IMR-90 (cell line): ENCODE data around the gene ZNF766. TPM values are rescaled to one million over a fixed set of nuclear protein-coding genes. Genes with fewer than 3 reads are reported as not detected.

Source experiments
- ATAC-seq: fragments of 200-7000 bp; cut with Tn5 transposase; 2 replicates; pipeline ENCODE4 v1.9.1; 2020; ENCODE audit warnings: low read depth, mild to moderate bottlenecking, moderate library complexity
- BruUV-seq: library from RNA; stranded (reverse); fragments of 400-500 nt; replicated peaks from 2 replicates; lab custom pipeline; 2021; lab: Mats Ljungman, UMichigan
- CTCF ChIA-PET: fragments of 300-600 bp; formaldehyde crosslinking; extraction: SDS; loops from one replicate; lab custom pipeline; 2021; ENCODE audit warnings: antibody characterized with exemption; lab: Yijun Ruan, JAX
- POLR2A ChIA-PET: fragments of 300-600 bp; sonication (Branson Sonifier 250); formaldehyde crosslinking; loops from one replicate; lab custom pipeline; 2022; ENCODE audit warnings: antibody characterized with exemption; ENCODE audit not compliant: unreplicated experiment; lab: Charles Lee
- DNase-seq: peaks from one replicate; pipeline ENCODE4 v3.0.0; 2013
- H2AFZ ChIP-seq: replicated peaks from 2 replicates; pipeline ENCODE3; 2013; ENCODE audit warnings: low read length, mild to moderate bottlenecking; ENCODE audit not compliant: poor library complexity
- H2AK5ac ChIP-seq: 2 replicates; pipeline ENCODE4 v1.6.1; 2013; ENCODE audit warnings: low read depth, low read length, inconsistent platforms
- H2AK9ac ChIP-seq: replicated peaks from 2 replicates; pipeline ENCODE3; 2013; ENCODE audit warnings: mild to moderate bottlenecking, low read depth, low read length, moderate library complexity; ENCODE audit not compliant: poor library complexity
- H2BK120ac ChIP-seq: 2 replicates; pipeline ENCODE4 v1.6.1; 2013; ENCODE audit warnings: low read depth, low read length, inconsistent platforms
- H2BK15ac ChIP-seq: 3 replicates; pipeline ENCODE4 v1.6.1; 2013; ENCODE audit warnings: low read depth, low read length, inconsistent platforms
- H2BK20ac ChIP-seq: 2 replicates; pipeline ENCODE4 v1.6.1; 2013; ENCODE audit warnings: low read depth, mild to moderate bottlenecking, inconsistent platforms, low read length, moderate library complexity
- H2BK5ac ChIP-seq: 2 replicates; pipeline ENCODE4 v1.6.1; 2013; ENCODE audit warnings: mild to moderate bottlenecking, low read depth, low read length, inconsistent platforms; ENCODE audit not compliant: poor library complexity, severe bottlenecking
- H3K14ac ChIP-seq: replicated peaks from 2 replicates; pipeline ENCODE4 v1.6.1; 2013; ENCODE audit warnings: low read depth, low read length, inconsistent platforms
- H3K18ac ChIP-seq: 2 replicates; pipeline ENCODE4 v1.6.1; 2013; ENCODE audit warnings: low read depth, low read length, control low read depth
- H3K23ac ChIP-seq: 2 replicates; pipeline ENCODE4 v1.6.1; 2013; ENCODE audit warnings: low read depth, low read length, inconsistent platforms
- H3K27ac ChIP-seq: 2 replicates; pipeline ENCODE4 v1.5.1; 2013; ENCODE audit warnings: mild to moderate bottlenecking, control low read depth, low read length; ENCODE audit not compliant: insufficient read depth
- H3K27me3 ChIP-seq: 2 replicates; pipeline ENCODE4 v1.6.1; 2013; ENCODE audit warnings: low read length; ENCODE audit not compliant: control insufficient read depth, insufficient read depth
- H3K36me3 ChIP-seq: 2 replicates; pipeline ENCODE4 v1.6.1; 2013; ENCODE audit warnings: low read length, mixed read lengths; ENCODE audit not compliant: control insufficient read depth, insufficient read depth
- H3K4ac ChIP-seq: 2 replicates; pipeline ENCODE4 v1.6.1; 2013; ENCODE audit warnings: low read depth, low read length, inconsistent platforms
- H3K4me1 ChIP-seq: 2 replicates; pipeline ENCODE4 v1.6.1; 2013; ENCODE audit warnings: low read length, mixed read lengths; ENCODE audit not compliant: control insufficient read depth, insufficient read depth
- H3K4me2 ChIP-seq: 2 replicates; pipeline ENCODE4 v1.6.1; 2013; ENCODE audit warnings: low read depth, mild to moderate bottlenecking, control low read depth, low read length, moderate library complexity
- H3K4me3 ChIP-seq: 2 replicates; pipeline ENCODE4 v1.5.1; 2013; ENCODE audit warnings: low read depth, mild to moderate bottlenecking, control low read depth, low read length, moderate library complexity; ENCODE audit not compliant: insufficient read depth
- H3K56ac ChIP-seq: 2 replicates; pipeline ENCODE4 v1.6.1; 2013; ENCODE audit warnings: low read length, inconsistent platforms; ENCODE audit not compliant: insufficient read depth; ENCODE audit errors: extremely low read depth
- H3K79me1 ChIP-seq, 2 experiments: 2 replicates each; pipeline ENCODE4 v1.6.1; 2013; ENCODE audit warnings: low read length in 2 of 2, inconsistent platforms in 1 of 2, low read depth in 1 of 2
- H3K9ac ChIP-seq: 2 replicates; pipeline ENCODE4 v1.6.1; 2013; ENCODE audit warnings: low read depth, low read length, control low read depth
- H3K9me1 ChIP-seq: 2 replicates; pipeline ENCODE4 v1.6.1; 2013; ENCODE audit warnings: low read length, inconsistent platforms; ENCODE audit not compliant: insufficient read depth
- H3K9me3 ChIP-seq: 2 replicates; pipeline ENCODE4 v1.6.1; 2013; ENCODE audit warnings: low read length; ENCODE audit not compliant: control insufficient read depth, insufficient read depth
- H4K20me1 ChIP-seq: 2 replicates; pipeline ENCODE4 v1.6.1; 2013; ENCODE audit warnings: low read length, inconsistent platforms; ENCODE audit not compliant: insufficient read depth
- H4K5ac ChIP-seq: 2 replicates; pipeline ENCODE4 v1.6.1; 2013; ENCODE audit warnings: mild to moderate bottlenecking, low read depth, low read length, control low read depth
- H4K8ac ChIP-seq, 2 experiments: 2 replicates each; pipeline ENCODE4 v1.6.1; 2013; ENCODE audit warnings: low read depth in 2 of 2, low read length in 2 of 2, control low read depth in 1 of 2, inconsistent platforms in 1 of 2
- H4K91ac ChIP-seq: 2 replicates; pipeline ENCODE4 v1.6.1; 2013; ENCODE audit warnings: low read depth, low read length, inconsistent platforms; ENCODE audit not compliant: insufficient read depth
- BHLHE40 ChIP-seq: fragments of 150-350 bp; IDR thresholded peaks from 2 replicates; pipeline ENCODE4 v1.6.1; 2016; ENCODE audit warnings: mild to moderate bottlenecking, low read depth, low read length
- CEBPB ChIP-seq: IDR thresholded peaks from 2 replicates; pipeline ENCODE4 v1.6.1; 2012; ENCODE audit warnings: low read depth, low read length, improper control_type of control experiment
- CHD1 ChIP-seq: IDR thresholded peaks from 2 replicates; pipeline ENCODE4 v1.6.1; 2012; ENCODE audit warnings: low read depth, low read length, improper control_type of control experiment
- FOS ChIP-seq: fragments of 150-350 bp; IDR thresholded peaks from 2 replicates; pipeline ENCODE4 v1.6.1; 2016; ENCODE audit warnings: low read depth, low read length
- MAFK ChIP-seq: IDR thresholded peaks from 2 replicates; pipeline ENCODE4 v1.6.1; 2012; ENCODE audit warnings: low read depth, low read length, improper control_type of control experiment
- MXI1 ChIP-seq: IDR thresholded peaks from 2 replicates; pipeline ENCODE4 v1.6.1; 2012; ENCODE audit warnings: low read depth, mild to moderate bottlenecking, low read length, moderate library complexity, borderline replicate concordance
- POLR2A ChIP-seq: IDR thresholded peaks from 2 replicates; pipeline ENCODE4 v1.6.1; 2012; ENCODE audit warnings: mild to moderate bottlenecking, low read depth, low read length
- RAD21 ChIP-seq: IDR thresholded peaks from 2 replicates; pipeline ENCODE4 v1.6.1; 2012; ENCODE audit warnings: low read length, improper control_type of control experiment
- RCOR1 ChIP-seq: IDR thresholded peaks from 2 replicates; pipeline ENCODE4 v1.6.1; 2012; ENCODE audit warnings: mild to moderate bottlenecking, low read length, improper control_type of control experiment; ENCODE audit not compliant: insufficient replicate concordance
- RFX5 ChIP-seq: IDR thresholded peaks from 2 replicates; pipeline ENCODE4 v1.8.0; 2012; ENCODE audit warnings: low read depth, mild to moderate bottlenecking, low read length, moderate library complexity
- SMC3 ChIP-seq: fragments of 150-350 bp; IDR thresholded peaks from 2 replicates; pipeline ENCODE4 v1.6.1; 2016; ENCODE audit warnings: low read depth, mild to moderate bottlenecking, antibody characterized with exemption, low read length, moderate library complexity
- WGBS, 2 experiments: methylation state at CpG; one replicate each; pipeline versions ENCODE4 v1.1.5 to v1.1.7; 2013; ENCODE audit warnings: missing lambda C conversion rate in 2 of 2; ENCODE audit not compliant: insufficient read length in 1 of 2; ENCODE audit errors: extremely low coverage in 2 of 2; 5-methylcytosine and 5-hydroxymethylcytosine counted together
- dilution Hi-C: fragments of 300-500 bp; cut with HindIII; formaldehyde crosslinking; loops from one replicate; pipeline ENCODE4 v1.14.3; 2018; ENCODE audit warnings: low sequenced_read_pairs; ENCODE audit not compliant: unreplicated experiment
- in situ Hi-C: fragments of 300-500 bp; cut with MboI; formaldehyde crosslinking; loops from 3 replicates; pipeline ENCODE4 v1.14.3; 2019; ENCODE audit warnings: low sequenced_read_pairs, inconsistent platforms, mixed read lengths
- intact Hi-C: fragments of 100-400 bp; cut with micrococcal nuclease; formaldehyde crosslinking; loops from 2 replicates; pipeline ENCODE4 v1.10.0; 2022
- polyA plus RNA-seq, 3 experiments: library from polyadenylated mRNA; depleted of rRNA; stranded (reverse); fragments of >200 nt; gene quantifications; 2 replicates each; pipeline ENCODE4 v1.2.3, GENCODE V29; 2012; ENCODE audit warnings: low replicate concordance in 1 of 3
- total RNA-seq: library from RNA; depleted of rRNA; stranded (reverse); fragments of >200 nt; gene quantifications from 2 replicates; pipeline ENCODE4 v1.2.3, GENCODE V29; 2012
- TF ChIP-seq, protein P1 (sequence below): conservative IDR thresholded peaks from 2 replicates; pipeline ENCODE4 v1.5.1; 2012; ENCODE audit warnings: mild to moderate bottlenecking, low read depth, low read length, improper control_type of control experiment
- TF ChIP-seq, protein P2 (sequence below): fragments of 150-350 bp; IDR thresholded peaks from 2 replicates; pipeline ENCODE4 v1.6.1; 2016; ENCODE audit warnings: low read depth, mild to moderate bottlenecking, low read length, moderate library complexity, borderline replicate concordance

The ZNF766 gene
- total and polyA plus RNA-seq, 2 of the 4 experiments (the other 2 are of a cell fraction): 4.9 to 20.4 TPM

DNA sequence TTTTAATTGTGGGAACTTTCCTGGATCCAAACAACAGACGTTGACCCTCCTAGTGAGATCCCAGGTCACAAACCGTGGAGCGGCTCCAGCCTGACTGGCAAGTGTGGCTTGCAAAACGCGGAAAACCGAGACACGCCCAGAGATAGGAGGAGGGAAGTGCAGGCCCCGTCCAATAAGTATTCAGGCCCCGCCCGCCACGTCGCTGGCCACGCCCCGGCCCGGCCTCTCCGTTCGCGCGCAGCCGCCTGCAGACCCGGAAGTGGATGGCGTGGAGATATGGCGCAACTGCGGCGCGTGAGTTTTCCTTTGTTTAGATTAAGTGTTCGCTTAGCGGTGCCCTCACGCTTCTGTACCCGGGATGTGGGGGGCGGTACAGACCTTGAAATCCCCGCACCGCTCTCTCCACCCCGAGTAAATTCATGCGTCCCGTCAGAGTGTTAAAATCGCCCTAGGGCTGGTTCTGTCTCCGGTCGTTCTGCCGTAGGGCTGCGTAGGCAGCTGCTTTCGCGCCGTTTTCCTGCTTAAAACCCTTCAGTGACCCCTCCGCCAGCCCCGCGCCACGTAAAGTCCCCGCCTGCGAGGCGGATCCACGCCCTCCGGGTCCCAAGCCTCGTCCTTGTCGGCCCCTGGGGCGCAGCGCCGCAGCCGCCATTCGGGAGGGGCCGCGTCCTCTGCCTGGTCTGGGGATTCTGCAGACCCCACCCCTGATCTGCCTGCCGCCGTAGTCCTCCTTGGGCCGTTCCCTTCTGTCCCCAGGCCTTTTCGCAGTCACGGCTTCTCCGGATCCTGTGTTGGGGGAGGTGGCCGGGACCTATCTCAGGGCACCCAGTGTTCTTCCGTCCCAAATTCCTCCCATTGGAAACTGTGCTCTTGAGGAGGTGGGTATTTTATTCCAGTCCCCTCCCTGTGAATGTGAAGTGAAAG lies at the start of gene ZNF766 (continued):
- peak; percentile 99 for TF ChIP-seq CEBPB
- 0 out of 2 replicates have a peak, but pooled peaks have one; percentile 20 for TF ChIP-seq RFX5
- no peak for TF ChIP-seq CHD1
- no peak for TF ChIP-seq FOS
- TF ChIP-seq POLR2A: peak; percentile 85
- no peak for TF ChIP-seq MAFK
- 0 out of 2 replicates have a peak, but pooled peaks have one; percentile 1 for TF ChIP-seq RAD21

DNA sequence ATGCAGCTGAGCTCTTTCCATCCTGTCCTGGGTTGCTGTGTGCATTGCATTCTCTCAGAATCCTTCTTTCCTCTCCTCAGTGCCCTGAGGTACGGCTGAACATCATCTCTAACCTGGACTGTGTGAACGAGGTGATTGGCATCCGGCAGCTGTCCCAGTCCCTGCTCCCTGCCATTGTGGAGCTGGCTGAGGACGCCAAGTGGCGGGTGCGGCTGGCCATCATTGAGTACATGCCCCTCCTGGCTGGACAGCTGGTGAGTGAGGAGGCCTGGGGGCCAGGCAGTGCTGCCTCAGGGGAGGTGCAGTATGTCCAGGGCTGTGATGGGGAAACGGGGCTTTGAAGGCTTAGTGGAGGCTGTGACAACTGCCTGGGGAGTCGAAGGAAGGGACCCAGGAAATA lies 49.8 kb upstream of the ZNF766 start:
- CTCF ChIA-PET: interaction anchor here (0.6 kb wide), 1 partner anchor 13 kb away, joined by 4 read pairs; no protein-coding TSS in a partner anchor
- TF ChIP-seq BHLHE40 (no peak), CEBPB (no peak), RCOR1 (no peak), SMC3 (no peak), POLR2A (no peak), CHD1 (no peak), MXI1 (no peak)
- TF ChIP-seq, protein P1, sequence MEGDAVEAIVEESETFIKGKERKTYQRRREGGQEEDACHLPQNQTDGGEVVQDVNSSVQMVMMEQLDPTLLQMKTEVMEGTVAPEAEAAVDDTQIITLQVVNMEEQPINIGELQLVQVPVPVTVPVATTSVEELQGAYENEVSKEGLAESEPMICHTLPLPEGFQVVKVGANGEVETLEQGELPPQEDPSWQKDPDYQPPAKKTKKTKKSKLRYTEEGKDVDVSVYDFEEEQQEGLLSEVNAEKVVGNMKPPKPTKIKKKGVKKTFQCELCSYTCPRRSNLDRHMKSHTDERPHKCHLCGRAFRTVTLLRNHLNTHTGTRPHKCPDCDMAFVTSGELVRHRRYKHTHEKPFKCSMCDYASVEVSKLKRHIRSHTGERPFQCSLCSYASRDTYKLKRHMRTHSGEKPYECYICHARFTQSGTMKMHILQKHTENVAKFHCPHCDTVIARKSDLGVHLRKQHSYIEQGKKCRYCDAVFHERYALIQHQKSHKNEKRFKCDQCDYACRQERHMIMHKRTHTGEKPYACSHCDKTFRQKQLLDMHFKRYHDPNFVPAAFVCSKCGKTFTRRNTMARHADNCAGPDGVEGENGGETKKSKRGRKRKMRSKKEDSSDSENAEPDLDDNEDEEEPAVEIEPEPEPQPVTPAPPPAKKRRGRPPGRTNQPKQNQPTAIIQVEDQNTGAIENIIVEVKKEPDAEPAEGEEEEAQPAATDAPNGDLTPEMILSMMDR: no peak
- TF ChIP-seq, protein P2, sequence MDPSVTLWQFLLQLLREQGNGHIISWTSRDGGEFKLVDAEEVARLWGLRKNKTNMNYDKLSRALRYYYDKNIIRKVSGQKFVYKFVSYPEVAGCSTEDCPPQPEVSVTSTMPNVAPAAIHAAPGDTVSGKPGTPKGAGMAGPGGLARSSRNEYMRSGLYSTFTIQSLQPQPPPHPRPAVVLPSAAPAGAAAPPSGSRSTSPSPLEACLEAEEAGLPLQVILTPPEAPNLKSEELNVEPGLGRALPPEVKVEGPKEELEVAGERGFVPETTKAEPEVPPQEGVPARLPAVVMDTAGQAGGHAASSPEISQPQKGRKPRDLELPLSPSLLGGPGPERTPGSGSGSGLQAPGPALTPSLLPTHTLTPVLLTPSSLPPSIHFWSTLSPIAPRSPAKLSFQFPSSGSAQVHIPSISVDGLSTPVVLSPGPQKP: no peak

More for the DNA sequence above, 49.8 kb upstream of the ZNF766 start:
- H4K5ac ChIP-seq: no peak overlapping the region
- no peak overlapping the region for H2AK5ac ChIP-seq
- no peak overlapping the region for H3K4me3 ChIP-seq
- no peak overlapping the region for H2AFZ ChIP-seq
- DNase-seq (no peak), ATAC-seq (no peak)
- H4K8ac ChIP-seq: no peak overlapping the region
- POLR2A ChIA-PET: no interaction called here
- H3K9me3 ChIP-seq: no peaks in the 10 kb centered on the region
- H3K79me1 ChIP-seq: peaks cover 13 to 48% of the 10 kb centered on the region in 2 experiments
- H3K56ac ChIP-seq: no peak overlapping the region
- no TSS peak for BruUV-seq
- H3K14ac ChIP-seq: no peak overlapping the region
- H3K4ac ChIP-seq: no peak overlapping the region
- H3K9ac ChIP-seq: no peak overlapping the region
- peaks cover 76% of the 10 kb centered on the region for H3K36me3 ChIP-seq
- no peak overlapping the region for H2BK15ac ChIP-seq
- WGBS, 2 experiments: 97% methylated on average over 4 of the region's 8 CpGs; no CpG with 5 or more reads in 1 of the 2 experiments
- no peak overlapping the region for H3K4me2 ChIP-seq
- no peak overlapping the region for H2BK5ac ChIP-seq
- H3K4me1 ChIP-seq: no peaks in the 10 kb centered on the region
- H3K23ac ChIP-seq: no peak overlapping the region
- dilution Hi-C loops: no loop called here
- H3K27ac ChIP-seq: no peak overlapping the region
- 0 out of 2 replicates have a peak, but pooled peaks cover 11% of the 10 kb centered on the region for H3K9me1 ChIP-seq
- intact Hi-C loops: no loop called here
- no peaks in the 10 kb centered on the region for H3K27me3 ChIP-seq
- H2BK120ac ChIP-seq: no peak overlapping the region
- H4K20me1 ChIP-seq: peaks cover 5% of the 10 kb centered on the region
- H4K91ac ChIP-seq: no peak overlapping the region
- no peak overlapping the region for H2BK20ac ChIP-seq
- in situ Hi-C loops: no loop called here
- no peak overlapping the region for H2AK9ac ChIP-seq
- H3K18ac ChIP-seq: no peak overlapping the region
